GM06990 (cell line): ENCODE measurements around the gene STK16.
A peak's percentile ranks its signal among the peaks of the same experiment; 100 is the strongest.

Experiments used
- DNase-seq: peaks from one replicate; pipeline ENCODE4 v3.0.0-alpha.2; 2011; ENCODE audit not compliant: insufficient read length; ENCODE audit errors: extremely low read depth
- H3K27me3 ChIP-seq: replicated peaks from 2 replicates; pipeline ENCODE4 v1.6.0; 2011; ENCODE audit warnings: low read length; ENCODE audit not compliant: control insufficient read depth, insufficient read depth
- H3K36me3 ChIP-seq: 2 replicates; pipeline ENCODE4 v1.5.1; 2011; ENCODE audit warnings: low read length; ENCODE audit not compliant: control insufficient read depth, insufficient read depth
- H3K4me3 ChIP-seq: replicated peaks from 2 replicates; pipeline ENCODE4 v1.5.1; 2011; ENCODE audit warnings: low read depth, mild to moderate bottlenecking, control low read depth, low read length
- CTCF ChIP-seq: IDR thresholded peaks from 2 replicates; pipeline ENCODE4 v1.5.1; 2011; ENCODE audit warnings: low read length, control low read depth, mild to moderate bottlenecking, inconsistent platforms; ENCODE audit not compliant: insufficient read depth, poor library complexity, severe bottlenecking

The STK16 gene

GRCh38 chr2:219223831-219224610 lies 21.3 kb upstream of the STK16 start:
- Histone ChIP-seq H3K27me3 (no peaks in the 10 kb centered on the region), H3K36me3 (peaks cover 30% of the 10 kb centered on the region), H3K4me3 (no peak overlapping the region)
- DNase-seq: no peak
- no peak for TF ChIP-seq CTCF

- H3K27me3 ChIP-seq: no peaks in the 10 kb centered on the region
- H3K4me3 ChIP-seq: no peak overlapping the region
- H3K36me3 ChIP-seq: peaks cover 28% of the 10 kb centered on the region
- no peak for DNase-seq
- TF ChIP-seq CTCF: no peak
Observed at GRCh38 chr2:219225350-219225749, 19.9 kb upstream of the STK16 start.

GRCh38 chr2:219228041-219228910 lies 17.0 kb upstream of the STK16 start:
- DNase-seq: no peak
- Histone ChIP-seq H3K27me3 (no peaks in the 10 kb centered on the region), H3K36me3 (peaks cover 31% of the 10 kb centered on the region), H3K4me3 (peak overlapping the region; percentile 92)
- TF ChIP-seq CTCF: no peak

- peaks cover 26% of the 10 kb centered on the region for H3K36me3 ChIP-seq
- TF ChIP-seq CTCF: no peak
- DNase-seq: no peak
- peak overlapping the region; percentile 92 for H3K4me3 ChIP-seq
- H3K27me3 ChIP-seq: no peaks in the 10 kb centered on the region
Observed at GRCh38 chr2:219228911-219229304, 16.4 kb upstream of the STK16 start.

- Histone ChIP-seq H3K27me3 (no peaks in the 10 kb centered on the region), H3K36me3 (peaks cover 21% of the 10 kb centered on the region), H3K4me3 (peak within 1 kb of the TSS; percentile 92)
- DNase-seq: peak; percentile 97
- TF ChIP-seq CTCF: no peak
Observed at GRCh38 chr2:219229305-219230058, 15.8 kb upstream of the STK16 start, which contains the start of the genes ANKZF1 and ATG9A. ANKZF1 (plus strand) TSS chr2:219229806; CDS start chr2:219230258, 452 bp downstream. ATG9A (minus strand) TSS chr2:219229636; CDS start chr2:219228024, 1,612 bp downstream.
